H1 (cell line): ENCODE results near the gene PKP3. TPM values are rescaled to one million over a fixed set of nuclear protein-coding genes. Genes with fewer than 3 reads are reported as not detected.

Experiments
- CTCF ChIA-PET: fragments of 300-600 bp; sonication (Branson Sonifier 250); formaldehyde crosslinking; loops from one replicate; lab custom pipeline; 2021; ENCODE audit not compliant: partially characterized antibody; lab: Charles Lee
- POLR2A ChIA-PET: fragments of 300-600 bp; sonication (Branson Sonifier 250); formaldehyde crosslinking; loops from one replicate; lab custom pipeline; 2021; ENCODE audit warnings: inconsistent platforms; ENCODE audit not compliant: partially characterized antibody; lab: Charles Lee
- DNase-seq, 2 experiments: peaks; one replicate each; pipeline versions ENCODE4 v3.0.0 to v3.0.0-alpha.2; 2010 to 2022; ENCODE audit warnings: low spot score in 2 of 2, low read depth in 1 of 2, mixed read lengths in 1 of 2
- FAIRE-seq: peaks from 2 replicates; lab custom pipeline; 2011; peaks lifted over from hg19 to GRCh38; lab: Jason Lieb, UNC
- H2AFZ ChIP-seq: 2 replicates; pipeline ENCODE4 v1.8.1; 2012; ENCODE audit warnings: low read length, inconsistent platforms
- H2AK5ac ChIP-seq: 2 replicates; pipeline ENCODE4 v1.6.1; 2013; ENCODE audit warnings: low read depth, low read length
- H2BK120ac ChIP-seq: replicated peaks from 2 replicates; pipeline ENCODE3; 2013; ENCODE audit warnings: low read depth, low read length, inconsistent platforms
- H2BK12ac ChIP-seq: 2 replicates; pipeline ENCODE4 v1.6.1; 2013; ENCODE audit warnings: low read depth, low read length
- H2BK15ac ChIP-seq: 2 replicates; pipeline ENCODE4 v1.6.1; 2013; ENCODE audit warnings: low read length
- H2BK20ac ChIP-seq: 2 replicates; pipeline ENCODE4 v1.6.1; 2013; ENCODE audit warnings: low read length
- H2BK5ac ChIP-seq: 2 replicates; pipeline ENCODE4 v1.6.1; 2013; ENCODE audit warnings: low read depth, low read length
- H3K14ac ChIP-seq: 2 replicates; pipeline ENCODE4 v1.6.1; 2013; ENCODE audit warnings: inconsistent platforms; ENCODE audit not compliant: insufficient read length
- H3K18ac ChIP-seq: 2 replicates; pipeline ENCODE4 v1.6.1; 2013; ENCODE audit warnings: low read length; ENCODE audit errors: extremely low read depth
- H3K23ac ChIP-seq: 2 replicates; pipeline ENCODE4 v1.6.1; 2013; ENCODE audit warnings: inconsistent platforms; ENCODE audit not compliant: insufficient read length
- H3K23me2 ChIP-seq: 2 replicates; pipeline ENCODE4 v1.6.1; 2013; ENCODE audit warnings: low read depth, low read length
- H3K27ac ChIP-seq: 2 replicates; pipeline ENCODE4 v1.6.1; 2011; ENCODE audit warnings: low read depth, low read length, inconsistent platforms
- H3K27me3 ChIP-seq, 4 experiments: replicated peaks in 1 of 4; 1 replicate in 1 of 4; 2 replicates in 3 of 4; pipeline versions ENCODE4 v1.6.1 to v1.8.1; 2011 to 2013; ENCODE audit warnings: low read length in 3 of 4, mild to moderate bottlenecking in 3 of 4, inconsistent platforms in 2 of 4, mixed read lengths in 2 of 4, moderate library complexity in 1 of 4; ENCODE audit not compliant: control insufficient read depth in 3 of 4, insufficient read depth in 3 of 4; ENCODE audit errors: extremely low read depth in 1 of 4
- H3K36me3 ChIP-seq, 4 experiments: 2 replicates each; pipeline versions ENCODE4 v1.6.1 to v1.8.1; 2011 to 2013; ENCODE audit warnings: mild to moderate bottlenecking in 4 of 4, low read length in 3 of 4, moderate library complexity in 2 of 4, control low read depth in 1 of 4, inconsistent platforms in 1 of 4; ENCODE audit not compliant: insufficient read depth in 4 of 4, control insufficient read depth in 2 of 4
- H3K4ac ChIP-seq: replicated peaks from 2 replicates; pipeline ENCODE3; 2013; ENCODE audit warnings: low read length, low read depth, mixed read lengths, inconsistent platforms; ENCODE audit not compliant: insufficient read length
- H3K4me1 ChIP-seq, 4 experiments: replicated peaks in 1 of 4; 1 replicate in 1 of 4; 2 replicates in 3 of 4; pipeline versions ENCODE4 v1.6.1 to v1.8.1; 2011 to 2013; ENCODE audit warnings: low read length in 3 of 4, inconsistent platforms in 2 of 4, mixed read lengths in 1 of 4; ENCODE audit not compliant: insufficient read depth in 4 of 4, control insufficient read depth in 3 of 4
- H3K4me2 ChIP-seq, 2 experiments: 2 replicates each; pipeline versions ENCODE4 v1.6.1 to v1.8.1; 2011 to 2013; ENCODE audit warnings: low read depth in 2 of 2, low read length in 2 of 2, control low read depth in 1 of 2, inconsistent platforms in 1 of 2, mild to moderate bottlenecking in 1 of 2; ENCODE audit not compliant: insufficient read depth in 1 of 2
- H3K4me3 ChIP-seq, 4 experiments: fragments of 200-600, 300-600 bp in 1 of 4; sonication (generic), shearing (Covaris generic), sonication (Bioruptor Twin) in 1 of 4; 2 replicates each; pipeline versions ENCODE4 v1.5.1 to v1.8.1; 2011 to 2016; ENCODE audit warnings: low read length in 4 of 4, low read depth in 3 of 4, control low read depth in 2 of 4, inconsistent platforms in 2 of 4, mild to moderate bottlenecking in 2 of 4, mixed read lengths in 1 of 4, moderate library complexity in 1 of 4; ENCODE audit not compliant: insufficient read depth in 2 of 4; ENCODE audit errors: extremely low read depth in 1 of 4
- H3K56ac ChIP-seq: replicated peaks from 2 replicates; pipeline ENCODE3; 2013; ENCODE audit warnings: low read depth, mild to moderate bottlenecking, mixed read lengths, low read length, inconsistent platforms; ENCODE audit not compliant: insufficient read length
- H3K79me1 ChIP-seq: 2 replicates; pipeline ENCODE4 v1.6.1; 2013; ENCODE audit warnings: low read depth, low read length, control low read depth
- H3K79me2 ChIP-seq, 2 experiments: 2 replicates each; pipeline versions ENCODE4 v1.6.1 to v1.8.1; 2012 to 2013; ENCODE audit warnings: low read length in 2 of 2, mild to moderate bottlenecking in 2 of 2, inconsistent platforms in 1 of 2; ENCODE audit not compliant: insufficient read depth in 2 of 2, control insufficient read depth in 1 of 2
- H3K9ac ChIP-seq, 4 experiments: replicated peaks in 1 of 4; 1 replicate in 1 of 4; 2 replicates in 3 of 4; pipeline versions ENCODE4 v1.6.1 to v1.8.1; 2011 to 2013; ENCODE audit warnings: low read depth in 3 of 4, low read length in 3 of 4, control low read depth in 2 of 4, mild to moderate bottlenecking in 2 of 4, moderate library complexity in 2 of 4, inconsistent platforms in 1 of 4; ENCODE audit errors: extremely low read depth in 1 of 4
- H3K9me3 ChIP-seq, 2 experiments: 2 replicates each; pipeline versions ENCODE4 v1.6.1 to v1.8.1; 2012 to 2013; ENCODE audit warnings: mild to moderate bottlenecking in 2 of 2, moderate library complexity in 2 of 2, control low read depth in 1 of 2, inconsistent platforms in 1 of 2, low read depth in 1 of 2, low read length in 1 of 2, mixed read lengths in 1 of 2; ENCODE audit not compliant: insufficient read depth in 2 of 2
- H4K20me1 ChIP-seq, 2 experiments: replicated peaks in 1 of 2; 2 replicates each; pipeline versions ENCODE3 to v1.8.1; 2011 to 2013; ENCODE audit warnings: inconsistent platforms in 2 of 2, low read length in 2 of 2, mild to moderate bottlenecking in 1 of 2; ENCODE audit not compliant: insufficient read depth in 2 of 2, control insufficient read depth in 1 of 2
- H4K5ac ChIP-seq: 2 replicates; pipeline ENCODE4 v1.6.1; 2013; ENCODE audit warnings: low read length, low read depth, mixed read lengths, inconsistent platforms; ENCODE audit not compliant: insufficient read length
- H4K8ac ChIP-seq: 2 replicates; pipeline ENCODE4 v1.8.0; 2013; ENCODE audit warnings: mild to moderate bottlenecking, moderate library complexity, low read length, inconsistent platforms; ENCODE audit not compliant: insufficient read depth; ENCODE audit errors: extremely low read depth
- H4K91ac ChIP-seq: replicated peaks from 2 replicates; pipeline ENCODE3; 2013; ENCODE audit warnings: low read length, mixed read lengths, inconsistent platforms; ENCODE audit not compliant: insufficient read length
- ASH2L ChIP-seq: fragments of 200-600, 300-600 bp; sonication (generic); IDR thresholded peaks from one replicate; pipeline ENCODE4 v1.7.1; 2017; ENCODE audit warnings: low read length
- BACH1 ChIP-seq: IDR thresholded peaks from 2 replicates; pipeline ENCODE4 v1.6.1; 2012; ENCODE audit warnings: low read length, improper control_type of control experiment
- CREB1 ChIP-seq: IDR thresholded peaks from 2 replicates; pipeline ENCODE4 v1.6.1; 2012; ENCODE audit warnings: inconsistent platforms
- E2F6 ChIP-seq: IDR thresholded peaks from 2 replicates; pipeline ENCODE4 v1.6.1; 2012; ENCODE audit warnings: inconsistent platforms
- EGR1 ChIP-seq: IDR thresholded peaks from 2 replicates; pipeline ENCODE4 v1.6.1; 2011; ENCODE audit warnings: low read depth, low read length, borderline replicate concordance
- GABPA ChIP-seq: IDR thresholded peaks from 2 replicates; pipeline ENCODE4 v1.6.1; 2011; ENCODE audit warnings: mild to moderate bottlenecking, low read length, moderate library complexity, borderline replicate concordance; ENCODE audit not compliant: insufficient read depth
- HDAC2 ChIP-seq, 2 experiments: fragments of 300-600 bp in 1 of 2; sonication (generic) in 1 of 2; IDR thresholded peaks; 2 replicates each; pipeline ENCODE4 v1.6.1; 2011 to 2012; ENCODE audit warnings: low read depth in 2 of 2, low read length in 2 of 2, mild to moderate bottlenecking in 2 of 2, moderate library complexity in 2 of 2, borderline replicate concordance in 1 of 2, inconsistent platforms in 1 of 2
- POLR2AphosphoS5 ChIP-seq: IDR thresholded peaks from 2 replicates; pipeline ENCODE4 v1.6.1; 2011; ENCODE audit warnings: low read depth, low read length
- TBP ChIP-seq: IDR thresholded peaks from 2 replicates; pipeline ENCODE4 v1.6.1; 2011; ENCODE audit warnings: low read depth, low read length, improper control_type of control experiment
- TCF12 ChIP-seq: IDR thresholded peaks from 2 replicates; pipeline ENCODE4 v1.6.1; 2011; ENCODE audit warnings: low read depth, mild to moderate bottlenecking, low read length
- WGBS, 2 experiments: shearing (Covaris generic) in 1 of 2; methylation state at CpG; one replicate each; pipeline versions ENCODE4 v1.1.6 to v1.1.7; 2013 to 2015; ENCODE audit warnings: low lambda C conversion rate in 2 of 2, mixed read lengths in 2 of 2, inconsistent platforms in 1 of 2, low coverage in 1 of 2, missing lambda C conversion rate in 1 of 2; ENCODE audit not compliant: insufficient replicate concordance in 2 of 2, insufficient coverage in 1 of 2, insufficient read length in 1 of 2; ENCODE audit errors: extremely low coverage in 1 of 2, missing lambda C conversion rate in 1 of 2; 5-methylcytosine and 5-hydroxymethylcytosine counted together
- polyA plus RNA-seq, 7 experiments: library from polyadenylated mRNA; depleted of rRNA in 3 of 7; stranded (reverse) in 5 of 7; unstranded in 2 of 7; fragments of >200 nt in 5 of 7; fragments of 200-250 nt in 2 of 7; gene quantifications; 1 replicate in 5 of 7; 2 replicates in 1 of 7; 4 replicates in 1 of 7; pipeline versions ENCODE4 v1.2.1 to v1.2.3, GENCODE V29; 2011 to 2013; ENCODE audit warnings: missing spikeins in 2 of 7, mixed read lengths in 2 of 7
- total RNA-seq: library from RNA; stranded (reverse); fragmentation: NEBNext Ultra II Directional; extraction: Animal tissue kit (Norgen Biotek cat#: 25700); gene quantifications from 2 replicates; pipeline ENCODE4 v1.2.1, GENCODE V29; 2021

The PKP3 gene
- total and polyA plus RNA-seq, 2 of the 8 experiments (the other 6 are each of a cell fraction or from before 2014, with no cell fraction given), result 16.7 to 28.7 TPM

- Histone ChIP-seq H4K91ac (peak overlapping the region; percentile 22), H2BK12ac (peak overlapping the region; percentile 12; the same call in 1 of the 2 replicates), H3K4me2 (no peak overlapping the region), H4K20me1 (peaks cover 6 to 7% of the 10 kb centered on the region in 2 experiments), H3K14ac (no peak overlapping the region), H4K5ac (peak overlapping the region; percentile 51), H2BK15ac (peak overlapping the region; percentile 2; the same call in 1 of the 2 replicates), H2BK5ac (0 out of 2 replicates have a peak overlapping the region, but pooled peaks have one; percentile 1), H3K23ac (no peak overlapping the region), H3K79me2 (peaks cover 5 to 11% of the 10 kb centered on the region in 2 experiments; a peak in 3 of 4 replicates), H3K56ac (no peak overlapping the region), H2BK120ac (no peak overlapping the region), H3K36me3 (no peaks in the 10 kb centered on the region), H3K27me3 (no peaks in the 10 kb centered on the region), H3K4me3 (no peak overlapping the region), H3K27ac (no peak overlapping the region), H3K79me1 (peaks cover 3% of the 10 kb centered on the region; the same call in 1 of the 2 replicates), H2AK5ac (no peak overlapping the region), H3K9ac (no peak overlapping the region), H4K8ac (no peak overlapping the region), H2AFZ (no peak overlapping the region), H3K9me3 (no peaks in the 10 kb centered on the region), H3K4ac (peak overlapping the region; percentile 9), H3K23me2 (peaks cover 2% of the 10 kb centered on the region; the same call in 1 of the 2 replicates), H3K4me1 (peaks cover 0 to 18% (median 7%) of the 10 kb centered on the region in 4 experiments; a peak in 5 of 7 replicates), H2BK20ac (no peak overlapping the region), H3K18ac (no peak overlapping the region)
- FAIRE-seq, result no peak
- no peak for DNase-seq
- 89% methylated on average over 7 of the region's 7 CpGs; no CpG with 5 or more reads in 1 of the 2 experiments for WGBS, 2 experiments
- ChIA-PET CTCF (interaction anchor here (0.6 to 5.4 kb wide), 4 partner anchors 9 to 125 kb away, joined by 3 to 32 read pairs (median 10); no protein-coding TSS in a partner anchor), POLR2A (interaction anchor here (4.9 to 5.2 kb wide), 2 partner anchors 30 to 39 kb away, joined by 30 to 33 read pairs; partner anchors contain the start of gene SIGIRR)
- TF ChIP-seq BACH1, result no peak
- no peak for TF ChIP-seq ASH2L
- no peak for TF ChIP-seq GABPA
- TF ChIP-seq POLR2AphosphoS5, result no peak
- TF ChIP-seq EGR1, result no peak
- no peak for TF ChIP-seq TBP
- no peak for TF ChIP-seq HDAC2 (IDR thresholded peaks at IDR 0.05; ENCODE audit: borderline replicate concordance in 1 of 2, low read depth in 2 of 2, low read length in 2 of 2)
- TF ChIP-seq CREB1, result no peak
- TF ChIP-seq E2F6, result no peak
- no peak for TF ChIP-seq TCF12
These were observed 52.9 kb downstream of the PKP3 start for GRCh38 chr11:446891-447290.
